Aorta (tissue), 5 donors: ENCODE measurements around the gene COPS2. TPM values are rescaled to one million over a fixed set of nuclear protein-coding genes. Genes with fewer than 3 reads are reported as not detected.

Experiments used
- ATAC-seq: fragments of 200-7000 bp; cut with Tn5 transposase; one replicate; pipeline ENCODE4 v1.9.1; 2022; ENCODE audit warnings: moderate library complexity; ENCODE audit not compliant: low FRiP score
- DNase-seq, 2 donors: peaks; one replicate each; pipeline ENCODE4 v3.0.0-alpha.2; 2020
- H3K27ac ChIP-seq, 2 donors: one replicate each; pipeline ENCODE4 v1.5.1; 2013; ENCODE audit warnings: low read length in 2 of 2, mild to moderate bottlenecking in 2 of 2, moderate library complexity in 2 of 2, control low read depth in 1 of 2, inconsistent platforms in 1 of 2, low read depth in 1 of 2
- H3K27me3 ChIP-seq, 2 donors: one replicate each; pipeline ENCODE4 v1.6.1; 2013; ENCODE audit warnings: control low read depth in 1 of 2, low read length in 1 of 2, mild to moderate bottlenecking in 1 of 2, moderate library complexity in 1 of 2; ENCODE audit not compliant: insufficient read depth in 2 of 2, control insufficient read depth in 1 of 2
- H3K36me3 ChIP-seq, 2 donors: one replicate each; pipeline ENCODE4 v1.6.1; 2013; ENCODE audit warnings: control low read depth in 1 of 2, low read length in 1 of 2, mild to moderate bottlenecking in 1 of 2; ENCODE audit not compliant: insufficient read depth in 2 of 2, control insufficient read depth in 1 of 2
- H3K4me1 ChIP-seq, 2 donors: one replicate each; pipeline ENCODE4 v1.6.1; 2013; ENCODE audit warnings: low read length in 2 of 2, control low read depth in 1 of 2, mild to moderate bottlenecking in 1 of 2, moderate library complexity in 1 of 2; ENCODE audit not compliant: insufficient read depth in 2 of 2, control insufficient read depth in 1 of 2
- H3K4me3 ChIP-seq, 2 donors: one replicate each; pipeline ENCODE4 v1.5.1; 2013; ENCODE audit warnings: low read length in 2 of 2, control low read depth in 1 of 2, mild to moderate bottlenecking in 1 of 2
- H3K9me3 ChIP-seq: one replicate; pipeline ENCODE4 v1.6.1; 2013; ENCODE audit warnings: mild to moderate bottlenecking, low read length; ENCODE audit not compliant: control insufficient read depth
- WGBS, 2 donors: extraction: QIAGEN DNeasy Blood & Tissue Kit; methylation state at CpG; one replicate each; pipeline ENCODE4 v1.1.7; 2013; 5-methylcytosine and 5-hydroxymethylcytosine counted together
- intact Hi-C, 2 donors: fragments of 100-400 bp; cut with DNase I; formaldehyde crosslinking; loops; one replicate each; pipeline versions ENCODE4 v1.14.2 to v1.15.0; 2022
- long read RNA-seq, 2 donors: library from polyadenylated mRNA; unstranded; transcript quantifications; one replicate each; pipeline ENCODE4 v2.0.0, GENCODE V29; 2020 to 2021
- polyA plus RNA-seq, 2 donors: library from polyadenylated mRNA; stranded (reverse); fragments of 200-250 nt; gene quantifications; one replicate each; pipeline ENCODE4 v1.2.3, GENCODE V29; 2013
- total RNA-seq, 2 donors: library from RNA; stranded (reverse); fragmentation: NEBNext Ultra II Directional; extraction: Animal tissue kit (Norgen Biotek cat#: 25700); gene quantifications; one replicate each; pipeline ENCODE4 v1.2.1, GENCODE V29; 2021
- donor health status: healthy with polysubstance abuse.
- donor health status: Bipolar disorder and iron deficiency.
- donor health status: DM: no; HTN: no; CAD: no.
- donor health status: DM: no; HTN: no; CAD: no.
- donor health status: DM: yes; HTN: yes; CAD: no.

The COPS2 gene
- total RNA-seq (10 to 100 TPM; 60.9 to 69.3 TPM), polyA plus RNA-seq (10 to 100 TPM; 64.5 to 85.9 TPM)
- long read RNA-seq, donor 1, full-length matches to known transcripts: 70 of 78 reads
- long read RNA-seq, donor 1, partial matches to known transcripts: 5 of 78 reads
- long read RNA-seq, donor 1, other reads (novel, unspliced or antisense): 3 of 78 reads
- long read RNA-seq, donor 2, full-length matches to known transcripts: 25 of 28 reads
- long read RNA-seq, donor 2, partial matches to known transcripts: 1 of 28 reads
- long read RNA-seq, donor 2, other reads (novel, unspliced or antisense): 2 of 28 reads

GRCh38 chr15:49155110-49155833 lies at the start of gene COPS2:
TSS of gene COPS2 (minus strand) at chr15:49155599. CDS start at chr15:49155578, 21 bp downstream.
- intact Hi-C loops: loop anchor here (2.0 to 5.0 kb wide), 2 partner anchors 108 to 466 kb away; partner anchors contain the start of genes DTWD1 (in 1 of the 2), FAM227B (in 1 of the 2) and SECISBP2L (in 1 of the 2)
- no peaks in the 10 kb centered on the region for H3K9me3 ChIP-seq
- ATAC-seq (peak; percentile 99), DNase-seq (peak; percentile 94 to 95)
- H3K36me3 ChIP-seq: no peaks in the 10 kb centered on the region
- no peaks in the 10 kb centered on the region for H3K27me3 ChIP-seq
- no peaks in the 10 kb centered on the region for H3K4me1 ChIP-seq
- H3K4me3 ChIP-seq: peak within 1 kb of the TSS; percentile 91 to 97
- peak within 1 kb of the TSS in 1 of 2 donors; percentile 87 for H3K27ac ChIP-seq
- 0 to 1% methylated on average over 46 of the region's 46 CpGs for WGBS, 2 donors

GRCh38 chr15:49200347-49200746 lies 44.9 kb upstream of the COPS2 start:
- no peaks in the 10 kb centered on the region for H3K27me3 ChIP-seq
- DNase-seq: no peak
- no peaks in the 10 kb centered on the region for H3K9me3 ChIP-seq
- no peak overlapping the region for H3K4me3 ChIP-seq
- ATAC-seq: no peak
- 83 to 85% methylated on average over 3 of the region's 3 CpGs for WGBS, 2 donors
- no peaks in the 10 kb centered on the region for H3K36me3 ChIP-seq
- no peak overlapping the region for H3K27ac ChIP-seq
- no peaks in the 10 kb centered on the region for H3K4me1 ChIP-seq
- intact Hi-C loops: no loop called here

- Histone ChIP-seq H3K27me3 (no peaks in the 10 kb centered on the region), H3K9me3 (no peaks in the 10 kb centered on the region), H3K4me1 (no peaks in the 10 kb centered on the region), H3K36me3 (no peaks in the 10 kb centered on the region), H3K4me3 (no peak overlapping the region), H3K27ac (no peak overlapping the region)
- intact Hi-C loops: no loop called here
- 21 to 32% methylated on average over 3 of the region's 3 CpGs for WGBS, 2 donors
- no peak for DNase-seq
- ATAC-seq: no peak
Measured at GRCh38 chr15:49199666-49200065, 44.3 kb upstream of the COPS2 start.

GRCh38 chr15:49196856-49197255 lies 41.5 kb upstream of the COPS2 start:
- DNase-seq (no peak), ATAC-seq (no peak)
- no peaks in the 10 kb centered on the region for H3K4me1 ChIP-seq
- H3K36me3 ChIP-seq: no peaks in the 10 kb centered on the region
- H3K4me3 ChIP-seq: no peak overlapping the region
- WGBS, 2 donors: 97 to 99% methylated on average over 4 of the region's 4 CpGs
- H3K27ac ChIP-seq: no peak overlapping the region
- no peaks in the 10 kb centered on the region for H3K9me3 ChIP-seq
- intact Hi-C loops: no loop called here
- H3K27me3 ChIP-seq: no peaks in the 10 kb centered on the region

GRCh38 chr15:49191892-49192291 lies 36.5 kb upstream of the COPS2 start:
- WGBS, 2 donors: 94 to 98% methylated on average over 2 of the region's 2 CpGs
- Histone ChIP-seq H3K27me3 (no peaks in the 10 kb centered on the region), H3K27ac (no peak overlapping the region), H3K4me3 (no peak overlapping the region), H3K9me3 (no peaks in the 10 kb centered on the region), H3K36me3 (no peaks in the 10 kb centered on the region), H3K4me1 (no peaks in the 10 kb centered on the region)
- DNase-seq (no peak), ATAC-seq (no peak)
- intact Hi-C loops: no loop called here

- no peaks in the 10 kb centered on the region for H3K4me1 ChIP-seq
- no peak for DNase-seq
- H3K27ac ChIP-seq: no peak overlapping the region
- no peaks in the 10 kb centered on the region for H3K36me3 ChIP-seq
- 86 to 92% methylated on average over 2 of the region's 2 CpGs for WGBS, 2 donors
- no peaks in the 10 kb centered on the region for H3K27me3 ChIP-seq
- intact Hi-C loops: no loop called here
- ATAC-seq: no peak
- no peaks in the 10 kb centered on the region for H3K9me3 ChIP-seq
- no peak overlapping the region for H3K4me3 ChIP-seq
Measured at GRCh38 chr15:49190586-49190985, 35.2 kb upstream of the COPS2 start.

- H3K27me3 ChIP-seq: no peaks in the 10 kb centered on the region
- ATAC-seq (no peak), DNase-seq (no peak)
- H3K27ac ChIP-seq: no peak overlapping the region
- no peaks in the 10 kb centered on the region for H3K4me1 ChIP-seq
- H3K9me3 ChIP-seq: no peaks in the 10 kb centered on the region
- no peaks in the 10 kb centered on the region for H3K36me3 ChIP-seq
- no peak overlapping the region for H3K4me3 ChIP-seq
- intact Hi-C loops: no loop called here
- WGBS, 2 donors: 88 to 94% methylated on average over 2 of the region's 2 CpGs
Measured at GRCh38 chr15:49189631-49190030, 34.2 kb upstream of the COPS2 start.

- ATAC-seq (no peak), DNase-seq (no peak)
- Histone ChIP-seq H3K4me1 (no peaks in the 10 kb centered on the region), H3K27ac (no peak overlapping the region), H3K36me3 (no peaks in the 10 kb centered on the region), H3K4me3 (no peak overlapping the region), H3K27me3 (no peaks in the 10 kb centered on the region), H3K9me3 (no peaks in the 10 kb centered on the region)
- WGBS, 2 donors: 96 to 97% methylated on average over 2 of the region's 2 CpGs
- intact Hi-C loops: no loop called here
Measured at GRCh38 chr15:49188933-49189332, 33.5 kb upstream of the COPS2 start.
